Parietal lobe (tissue), 2 donors: Measurements from ENCODE around the gene SPATA2. TPM values are rescaled to one million over a fixed set of nuclear protein-coding genes. Genes with fewer than 3 reads are reported as not detected.

Source experiments
- small RNA-seq: library from RNA; depleted of rRNA; stranded (forward); fragments of <200 nt; gene quantifications from one replicate; pipeline ENCODE3, GENCODE V24; 2014; ENCODE audit warnings: low replicate concordance
- total RNA-seq: library from RNA; depleted of rRNA; stranded (reverse); fragments of >200 nt; gene quantifications from one replicate; pipeline ENCODE4 v1.2.3, GENCODE V29; 2014

Gene SPATA2
- total RNA-seq: 4.1 TPM

GRCh38 chr20:49915380-49916145 lies at the start of gene SPATA2:
Gene SPATA2, minus strand, starts transcription at chr20:49915529. Its CDS starts 7,039 bp downstream, at chr20:49908490.

DNA sequence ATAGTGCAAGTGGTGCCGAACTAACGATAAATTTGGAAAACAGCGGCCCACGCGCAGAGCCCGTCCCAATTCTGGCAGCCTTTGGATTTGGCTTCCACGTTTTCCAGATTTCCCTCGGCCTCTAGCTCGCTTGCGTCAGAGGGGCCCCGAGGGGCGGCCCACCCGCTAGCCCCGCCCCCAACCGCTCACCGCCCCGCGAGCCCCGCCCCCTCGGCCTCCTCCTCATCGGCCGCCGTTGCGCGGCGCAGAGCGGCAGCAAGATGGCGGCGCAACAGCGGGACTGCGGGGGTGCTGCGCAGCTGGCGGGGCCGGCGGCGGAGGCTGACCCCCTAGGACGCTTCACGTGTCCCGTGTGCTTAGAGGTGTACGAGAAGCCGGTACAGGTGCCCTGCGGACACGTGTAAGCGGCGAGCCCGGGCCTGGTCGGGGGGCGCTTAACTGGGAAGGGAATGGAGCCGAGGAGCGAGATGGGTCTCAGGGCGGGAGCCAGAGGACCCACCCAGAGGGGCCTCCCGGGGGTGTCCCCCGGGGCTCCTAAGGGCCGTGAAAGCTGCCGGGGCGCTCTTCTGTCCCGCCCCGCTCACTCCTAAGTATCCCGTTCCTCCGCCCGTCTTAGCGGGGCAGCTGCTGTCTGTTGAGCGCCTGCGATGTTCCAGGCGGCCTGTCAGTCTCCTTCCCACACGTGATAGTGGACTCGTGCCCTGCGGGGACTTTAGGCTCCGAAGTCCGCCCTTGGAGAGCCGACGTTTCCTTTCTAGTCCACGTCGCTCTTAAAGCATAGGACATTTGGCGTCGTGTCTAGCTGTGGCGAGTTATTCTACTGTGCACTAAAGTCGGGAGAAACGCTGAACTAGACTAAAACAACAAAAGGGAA lies 21.1 kb upstream of the SPATA2 start, which contains the start of gene RNF114:
TSS of gene RNF114 (plus strand) at position 245 of the 874 bp plus-strand sequence. CDS start at position 261, 16 bp downstream.

Small RNAs within 50 kb of the gene (small RNA-seq; reads per million reads assigned to genes)
- gene RF00017: not detected
- gene RF00019: not detected

Other genes starting within 250 kb of the SPATA2 start
- gene B4GALT5, start 201.7 kb downstream of the SPATA2 start, total RNA-seq: 51.3 TPM
- gene SLC9A8, start 102.7 kb downstream of the SPATA2 start, total RNA-seq: 8.1 TPM
- 60.4 TPM for gene RNF114, start 20.9 kb upstream of the SPATA2 start, total RNA-seq
- gene SNAI1, start 67.5 kb upstream of the SPATA2 start, total RNA-seq: not detected
- gene UBE2V1, start 197.6 kb upstream of the SPATA2 start, total RNA-seq: 95.5 TPM
- gene PEDS1, start 238.2 kb upstream of the SPATA2 start, total RNA-seq: 11.9 TPM